Glutamatergic neuron (in vitro differentiated cells): Measurements from ENCODE around the gene NR2F6. TPM values are rescaled to one million over a fixed set of nuclear protein-coding genes. Genes with fewer than 3 reads are reported as not detected.

Experiments
- DNase-seq: peaks from one replicate; pipeline ENCODE4 v3.0.0; 2022
- H3K27ac Mint-ChIP-seq: one replicate; pipeline ENCODE4 v1.8.0; 2020; ENCODE audit warnings: mild to moderate bottlenecking, mixed read lengths, inconsistent platforms; ENCODE audit not compliant: unreplicated experiment
- H3K27me3 Mint-ChIP-seq: one replicate; pipeline ENCODE4 v1.8.0; 2020; ENCODE audit warnings: mild to moderate bottlenecking, moderate library complexity, mixed read lengths, inconsistent platforms; ENCODE audit not compliant: unreplicated experiment
- H3K36me3 Mint-ChIP-seq: one replicate; pipeline ENCODE4 v1.8.0; 2020; ENCODE audit warnings: mild to moderate bottlenecking, mixed read lengths, inconsistent platforms; ENCODE audit not compliant: unreplicated experiment
- H3K4me1 Mint-ChIP-seq: one replicate; pipeline ENCODE4 v1.8.0; 2020; ENCODE audit warnings: mild to moderate bottlenecking, low read depth, mixed read lengths, inconsistent platforms; ENCODE audit not compliant: unreplicated experiment
- H3K4me3 Mint-ChIP-seq: one replicate; pipeline ENCODE4 v1.8.0; 2020; ENCODE audit warnings: mild to moderate bottlenecking, mixed read lengths, inconsistent platforms; ENCODE audit not compliant: unreplicated experiment
- H3K9me3 Mint-ChIP-seq: one replicate; pipeline ENCODE4 v1.8.0; 2020; ENCODE audit warnings: mild to moderate bottlenecking, moderate library complexity, mixed read lengths, inconsistent platforms; ENCODE audit not compliant: unreplicated experiment
- CTCF ChIP-seq: fragments of 200-600 bp; sonication (generic); IDR thresholded peaks from one replicate; pipeline ENCODE4 v1.5.0; 2021; ENCODE audit not compliant: partially characterized antibody, unreplicated experiment
- total RNA-seq: library from RNA; stranded (reverse); fragmentation: NEBNext Ultra II Directional; extraction: Animal tissue kit (Norgen Biotek cat#: 25700); gene quantifications from one replicate; pipeline ENCODE4 v1.2.1, GENCODE V29; 2021; ENCODE audit not compliant: unreplicated experiment

NR2F6 gene
- total RNA-seq, 1 donor from 2014 or later, result 109 TPM

GRCh38 chr19:17237747-17238706 is 7.7 kb downstream of the NR2F6 start:
- H3K27ac Mint-ChIP-seq, result no peak overlapping the region
- H3K27me3 Mint-ChIP-seq, result peaks cover 9% of the 10 kb centered on the region
- H3K9me3 Mint-ChIP-seq, result peaks cover 9% of the 10 kb centered on the region
- TF ChIP-seq CTCF, result no peak
- DNase-seq, result no peak
- H3K4me1 Mint-ChIP-seq, result peaks cover 8% of the 10 kb centered on the region
- H3K36me3 Mint-ChIP-seq, result no peaks in the 10 kb centered on the region
- H3K4me3 Mint-ChIP-seq, result peak overlapping the region; percentile 46

DNA sequence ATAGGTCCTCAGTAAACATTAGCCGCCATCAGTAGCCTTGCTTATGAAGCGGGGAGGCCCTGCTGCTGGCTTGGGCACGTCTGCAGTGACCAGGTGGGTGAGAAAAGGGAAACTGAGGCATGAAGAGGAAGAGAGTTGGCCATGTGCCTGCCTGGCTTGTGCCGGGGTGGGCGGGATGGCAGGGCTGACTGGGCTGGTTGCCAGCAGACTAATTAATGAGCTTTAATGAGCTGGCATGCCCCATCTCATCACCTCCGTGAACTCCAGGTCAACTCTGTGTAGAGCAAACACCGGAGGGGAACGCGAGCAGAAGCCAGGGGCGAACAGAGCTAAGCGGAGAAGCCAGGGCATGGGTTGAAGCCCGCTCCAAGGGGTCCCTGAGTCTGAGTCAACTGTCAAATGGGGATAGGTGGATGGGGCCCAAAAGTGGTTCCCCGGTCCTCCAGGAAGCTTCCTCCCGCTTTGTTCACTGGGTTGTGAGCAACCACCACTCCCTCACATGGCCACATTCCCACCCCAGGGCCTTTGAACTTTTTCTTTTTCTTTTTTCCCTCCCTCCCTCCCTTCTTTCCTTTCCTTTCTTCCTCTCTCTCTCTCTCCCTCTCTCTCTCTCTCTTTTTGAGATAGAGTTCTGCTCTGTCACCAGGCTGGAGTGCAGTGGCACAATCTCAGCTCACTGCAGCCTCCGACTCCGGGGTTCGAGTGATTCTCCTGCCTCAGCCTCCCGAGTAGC is 8.7 kb downstream of the NR2F6 start:
- DNase-seq, result no peak
- H3K36me3 Mint-ChIP-seq, result no peaks in the 10 kb centered on the region
- peaks cover 6% of the 10 kb centered on the region for H3K27me3 Mint-ChIP-seq
- peaks cover 9% of the 10 kb centered on the region for H3K9me3 Mint-ChIP-seq
- H3K4me1 Mint-ChIP-seq, result peaks cover 5% of the 10 kb centered on the region
- no peak overlapping the region for H3K4me3 Mint-ChIP-seq
- TF ChIP-seq CTCF, result no peak
- no peak overlapping the region for H3K27ac Mint-ChIP-seq

GRCh38 chr19:17235971-17236777 is 9.5 kb downstream of the NR2F6 start:
- H3K4me3 Mint-ChIP-seq, result no peak overlapping the region
- no peaks in the 10 kb centered on the region for H3K36me3 Mint-ChIP-seq
- no peak for DNase-seq
- peaks cover 5% of the 10 kb centered on the region for H3K4me1 Mint-ChIP-seq
- H3K9me3 Mint-ChIP-seq, result peaks cover 9% of the 10 kb centered on the region
- peaks cover 6% of the 10 kb centered on the region for H3K27me3 Mint-ChIP-seq
- no peak for TF ChIP-seq CTCF
- no peak overlapping the region for H3K27ac Mint-ChIP-seq

- H3K27me3 Mint-ChIP-seq, result peaks cover 6% of the 10 kb centered on the region
- H3K4me3 Mint-ChIP-seq, result peak overlapping the region; percentile 63
- DNase-seq, result peak; percentile 71
- peaks cover 4% of the 10 kb centered on the region for H3K4me1 Mint-ChIP-seq
- peaks cover 9% of the 10 kb centered on the region for H3K9me3 Mint-ChIP-seq
- no peak overlapping the region for H3K27ac Mint-ChIP-seq
- no peaks in the 10 kb centered on the region for H3K36me3 Mint-ChIP-seq
- TF ChIP-seq CTCF, result no peak
Measured at GRCh38 chr19:17235300-17235970, 10.3 kb downstream of the NR2F6 start.
